Endothelial cell (in vitro differentiated cells): ENCODE measurements around the gene BRSK1. TPM values are rescaled to one million over a fixed set of nuclear protein-coding genes. Genes with fewer than 3 reads are reported as not detected.
A peak's percentile ranks its signal among the peaks of the same experiment; 100 is the strongest.

Experiments used
- DNase-seq: peaks from one replicate; pipeline ENCODE4 v3.0.0; 2021; ENCODE audit warnings: low spot score
- H3K27ac Mint-ChIP-seq: one replicate; pipeline ENCODE4 v1.8.0; 2021; ENCODE audit warnings: mixed read lengths, inconsistent platforms; ENCODE audit not compliant: unreplicated experiment
- H3K27me3 Mint-ChIP-seq: one replicate; pipeline ENCODE4 v1.8.0; 2021; ENCODE audit warnings: mild to moderate bottlenecking, moderate library complexity, mixed read lengths, inconsistent platforms; ENCODE audit not compliant: unreplicated experiment
- H3K36me3 Mint-ChIP-seq: one replicate; pipeline ENCODE4 v1.8.0; 2021; ENCODE audit warnings: mild to moderate bottlenecking, low read depth, mixed read lengths, inconsistent platforms; ENCODE audit not compliant: unreplicated experiment
- H3K4me1 Mint-ChIP-seq: one replicate; pipeline ENCODE4 v1.8.0; 2021; ENCODE audit warnings: mild to moderate bottlenecking, mixed read lengths, inconsistent platforms; ENCODE audit not compliant: unreplicated experiment
- H3K4me3 Mint-ChIP-seq: one replicate; pipeline ENCODE4 v1.8.0; 2021; ENCODE audit warnings: mild to moderate bottlenecking, mixed read lengths, inconsistent platforms; ENCODE audit not compliant: unreplicated experiment
- H3K9me3 Mint-ChIP-seq: one replicate; pipeline ENCODE4 v1.8.0; 2021; ENCODE audit warnings: mixed read lengths, inconsistent platforms; ENCODE audit not compliant: unreplicated experiment
- CTCF ChIP-seq: fragments of 200-600 bp; sonication (generic); IDR thresholded peaks from one replicate; pipeline ENCODE4 v1.5.0; 2021; ENCODE audit warnings: antibody characterized with exemption; ENCODE audit not compliant: unreplicated experiment
- total RNA-seq: library from RNA; stranded (reverse); fragmentation: NEBNext Ultra II Directional; extraction: Animal tissue kit (Norgen Biotek cat#: 25700); gene quantifications from one replicate; pipeline ENCODE4 v1.2.1, GENCODE V29; 2021; ENCODE audit not compliant: unreplicated experiment

Gene BRSK1
- total RNA-seq, 1 donor from 2014 or later: 14.1 TPM

DNA sequence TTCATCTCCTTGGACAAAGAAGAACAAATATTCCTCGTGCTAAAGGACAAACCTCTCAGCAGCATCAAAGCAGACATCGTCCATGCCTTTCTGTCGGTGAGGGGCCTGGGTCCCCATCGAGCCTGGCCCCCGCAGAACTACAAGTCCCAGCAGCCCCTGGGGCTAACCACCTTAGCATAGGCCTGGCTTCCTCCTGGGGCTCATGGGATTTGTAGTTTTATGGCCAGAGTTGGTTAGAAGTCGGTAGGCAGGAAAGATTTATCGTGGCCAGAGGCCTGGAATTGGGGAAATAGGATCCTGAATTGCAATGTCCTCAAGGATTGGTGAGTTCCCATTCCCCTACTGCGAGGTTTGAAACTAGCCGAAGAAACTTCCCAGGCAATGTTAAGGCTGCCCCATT lies 21.7 kb downstream of the BRSK1 start:
- Mint-ChIP-seq H3K27me3 (peaks cover 15% of the 10 kb centered on the region), H3K27ac (peak overlapping the region; percentile 87), H3K4me1 (peaks cover 9% of the 10 kb centered on the region), H3K9me3 (no peaks in the 10 kb centered on the region), H3K4me3 (no peak overlapping the region), H3K36me3 (peaks cover 32% of the 10 kb centered on the region)
- peak; percentile 60 for DNase-seq
- TF ChIP-seq CTCF: no peak

- no peaks in the 10 kb centered on the region for H3K9me3 Mint-ChIP-seq
- H3K4me3 Mint-ChIP-seq: peak overlapping the region; percentile 69
- H3K27me3 Mint-ChIP-seq: peaks cover 15% of the 10 kb centered on the region
- peak; percentile 32 for DNase-seq
- no peak for TF ChIP-seq CTCF
- peaks cover 32% of the 10 kb centered on the region for H3K36me3 Mint-ChIP-seq
- H3K27ac Mint-ChIP-seq: peak overlapping the region; percentile 87
- H3K4me1 Mint-ChIP-seq: peaks cover 9% of the 10 kb centered on the region
These were observed 22.3 kb downstream of the BRSK1 start for GRCh38 chr19:55305983-55306562.

- DNase-seq: no peak
- Mint-ChIP-seq H3K4me1 (peaks cover 9% of the 10 kb centered on the region), H3K27ac (peak overlapping the region; percentile 12), H3K4me3 (peak overlapping the region; percentile 76), H3K36me3 (peaks cover 32% of the 10 kb centered on the region), H3K9me3 (no peaks in the 10 kb centered on the region), H3K27me3 (peaks cover 15% of the 10 kb centered on the region)
- TF ChIP-seq CTCF: no peak
These were observed 22.9 kb downstream of the BRSK1 start for GRCh38 chr19:55306712-55307111.

DNA sequence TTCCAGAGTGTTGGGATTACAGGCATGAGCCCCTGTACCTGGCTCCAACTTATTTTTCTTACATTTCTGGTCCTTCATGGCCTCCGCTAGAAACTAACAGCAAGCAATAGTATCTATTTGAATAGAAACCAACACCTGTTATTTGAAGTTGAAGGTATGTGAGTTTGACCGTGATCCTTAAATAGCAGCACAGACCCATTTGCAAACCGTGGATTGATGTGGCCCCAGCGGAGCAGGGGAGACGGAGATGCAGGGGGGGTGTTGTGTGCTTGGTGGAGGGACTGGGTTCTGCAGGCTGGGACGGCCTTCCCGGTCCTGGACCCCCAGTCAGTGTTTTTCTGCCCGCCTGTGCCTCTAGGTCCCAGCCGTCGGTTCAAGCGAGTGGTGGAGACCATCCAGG lies 24.5 kb downstream of the BRSK1 start:
- H3K4me1 Mint-ChIP-seq: peaks cover 9% of the 10 kb centered on the region
- H3K4me3 Mint-ChIP-seq: peak overlapping the region; percentile 49
- no peak overlapping the region for H3K27ac Mint-ChIP-seq
- DNase-seq: no peak
- H3K27me3 Mint-ChIP-seq: peaks cover 14% of the 10 kb centered on the region
- H3K9me3 Mint-ChIP-seq: no peaks in the 10 kb centered on the region
- peaks cover 28% of the 10 kb centered on the region for H3K36me3 Mint-ChIP-seq
- no peak for TF ChIP-seq CTCF

GRCh38 chr19:55309448-55309847 lies 25.7 kb downstream of the BRSK1 start:
- H3K36me3 Mint-ChIP-seq: peaks cover 19% of the 10 kb centered on the region
- no peak overlapping the region for H3K27ac Mint-ChIP-seq
- H3K4me1 Mint-ChIP-seq: peaks cover 9% of the 10 kb centered on the region
- TF ChIP-seq CTCF: no peak
- DNase-seq: no peak
- no peaks in the 10 kb centered on the region for H3K9me3 Mint-ChIP-seq
- H3K27me3 Mint-ChIP-seq: peaks cover 20% of the 10 kb centered on the region
- no peak overlapping the region for H3K4me3 Mint-ChIP-seq
